T-cell (primary cell): ENCODE data around the gene TRIM52. TPM values are rescaled to one million over a fixed set of nuclear protein-coding genes. Genes with fewer than 3 reads are reported as not detected.
"Not testable (repeated sequence)": the region's sequence is repeated elsewhere in the genome, so short reads cannot be mapped to it uniquely, and the experiment has no call there.

Experiments used
- ATAC-seq, 4 experiments: fragments of 200-7000 bp in 3 of 4; fragments of 150-1000 bp in 1 of 4; cut with Tn5 transposase; replicated peaks in 1 of 4; 1 replicate in 3 of 4; 2 replicates in 1 of 4; pipeline ENCODE4 v1.10.0; 2021; ENCODE audit warnings: moderate library complexity in 3 of 4, mild to moderate bottlenecking in 2 of 4, moderate number of reproducible peaks in 1 of 4
- CTCF ChIA-PET, 2 donors: fragments of 300-600 bp; sonication (Branson Sonifier 250); formaldehyde crosslinking; loops; one replicate each; lab custom pipeline; 2022; ENCODE audit warnings: antibody characterized with exemption in 2 of 2; lab: Charles Lee
- POLR2A ChIA-PET, 2 donors: fragments of 300-600 bp; sonication (Branson Sonifier 250); formaldehyde crosslinking; loops; one replicate each; lab custom pipeline; 2022; ENCODE audit warnings: antibody characterized with exemption in 2 of 2; lab: Charles Lee
- DNase-seq, 35 experiments: peaks; one replicate each; pipeline versions ENCODE4 v3.0.0 to v3.0.0-alpha.2; 2013 to 2023
- H3K27ac ChIP-seq: one replicate; pipeline ENCODE4 v1.5.1; 2013; ENCODE audit warnings: low read length
- H3K27me3 ChIP-seq, 2 experiments: replicated peaks in 1 of 2; 1 replicate in 1 of 2; 2 replicates in 1 of 2; pipeline versions ENCODE4 v1.6.1 to v1.7.0; 2013; ENCODE audit warnings: low read length in 1 of 2, mixed read lengths in 1 of 2; ENCODE audit not compliant: control insufficient read depth in 2 of 2, insufficient read depth in 2 of 2; ENCODE audit errors: extremely low read depth in 1 of 2
- H3K36me3 ChIP-seq, 2 donors: 1 replicate in 1 of 2; 2 replicates in 1 of 2; pipeline versions ENCODE4 v1.6.1 to v1.7.0; 2013; ENCODE audit warnings: low read length in 1 of 2; ENCODE audit not compliant: control insufficient read depth in 2 of 2, insufficient read depth in 1 of 2; ENCODE audit errors: extremely low read depth in 1 of 2
- H3K4me1 ChIP-seq, 2 experiments: 1 replicate in 1 of 2; 2 replicates in 1 of 2; pipeline versions ENCODE4 v1.6.1 to v1.7.0; 2013; ENCODE audit warnings: low read length in 2 of 2, mixed read lengths in 1 of 2; ENCODE audit not compliant: insufficient read depth in 2 of 2, control insufficient read depth in 1 of 2; ENCODE audit errors: extremely low read depth in 1 of 2
- H3K4me3 ChIP-seq, 2 donors: 1 replicate in 1 of 2; 2 replicates in 1 of 2; pipeline versions ENCODE4 v1.5.1 to v1.7.0; 2013; ENCODE audit warnings: mild to moderate bottlenecking in 2 of 2, low read length in 1 of 2, moderate library complexity in 1 of 2; ENCODE audit not compliant: control insufficient read depth in 1 of 2; ENCODE audit errors: extremely low read depth in 1 of 2
- H3K9me3 ChIP-seq: 2 replicates; pipeline ENCODE4 v1.7.0; 2013
- H3K27ac Mint-ChIP-seq, 2 donors: one replicate each; pipeline ENCODE4 v1.8.0; 2020 to 2021; ENCODE audit warnings: mild to moderate bottlenecking in 2 of 2, mixed read lengths in 2 of 2
- H3K27me3 Mint-ChIP-seq, 2 donors: one replicate each; pipeline ENCODE4 v1.8.0; 2021 to 2022; ENCODE audit warnings: mixed read lengths in 2 of 2
- H3K36me3 Mint-ChIP-seq: one replicate; pipeline ENCODE4 v1.8.0; 2021; ENCODE audit warnings: mixed read lengths
- H3K4me1 Mint-ChIP-seq, 3 donors: one replicate each; pipeline ENCODE4 v1.8.0; 2020 to 2022; ENCODE audit warnings: mixed read lengths in 3 of 3, mild to moderate bottlenecking in 1 of 3
- H3K4me3 Mint-ChIP-seq, 3 donors: one replicate each; pipeline ENCODE4 v1.8.0; 2020 to 2022; ENCODE audit warnings: mild to moderate bottlenecking in 3 of 3, mixed read lengths in 3 of 3, moderate library complexity in 3 of 3
- H3K9me3 Mint-ChIP-seq, 3 donors: one replicate each; pipeline ENCODE4 v1.8.0; 2020 to 2022; ENCODE audit warnings: mixed read lengths in 3 of 3
- WGBS: methylation state at CpG from one replicate; pipeline ENCODE4 v1.1.5; 2013; ENCODE audit warnings: missing lambda C conversion rate; ENCODE audit not compliant: insufficient coverage; 5-methylcytosine and 5-hydroxymethylcytosine counted together
- total RNA-seq, 35 experiments: library from RNA in 6 of 35; stranded (reverse) in 6 of 35; fragments of 120-200 nt in 1 of 35; gene quantifications; one replicate each; pipeline versions ENCODE4 v1.2.1 to v1.2.4 and lab custom pipeline; 2013 to 2026

Gene TRIM52
- total RNA-seq, 5 donors from 2014 or later (not counting 1 experiment from before 2014, with no cell fraction given) = 42.9 to 56.9 (median 54.0) TPM

DNA sequence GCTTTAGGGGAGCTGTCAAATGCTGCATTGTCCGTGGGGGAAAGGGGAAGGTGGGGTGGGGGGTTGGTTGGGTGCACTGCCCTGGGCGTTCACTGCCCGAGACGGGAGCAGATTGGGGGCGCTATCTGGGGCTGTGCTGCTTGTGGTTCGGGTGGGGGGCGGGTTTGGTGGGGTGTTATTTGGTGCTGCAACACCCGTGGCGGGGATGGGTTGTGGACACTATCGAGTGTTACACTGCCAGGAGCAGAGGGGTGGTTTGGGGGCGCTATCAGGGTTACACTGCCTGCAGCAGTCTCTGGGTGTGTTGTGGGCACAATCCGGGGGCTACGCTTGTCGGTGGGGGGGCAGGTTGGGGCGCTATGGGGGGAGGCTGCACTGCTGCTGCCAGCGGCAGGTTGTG, 21.5 kb upstream of the TRIM52 start:
- H3K27ac ChIP-seq, ATAC-seq, H3K27me3 ChIP-seq, H3K27me3 Mint-ChIP-seq, H3K36me3 ChIP-seq, H3K27ac Mint-ChIP-seq, H3K36me3 Mint-ChIP-seq, H3K4me1 ChIP-seq, H3K9me3 ChIP-seq, DNase-seq, CTCF ChIA-PET, H3K9me3 Mint-ChIP-seq, H3K4me1 Mint-ChIP-seq, H3K4me3 ChIP-seq, H3K4me3 Mint-ChIP-seq: not testable (repeated sequence)
- POLR2A ChIA-PET = interaction anchor here in 1 of 2 donors (0.6 kb wide), 1 partner anchor 22 kb away, joined by 5 read pairs; the partner anchor contains the start of gene TRIM52
- 90% methylated on average over 4 of the region's 16 CpGs for WGBS

DNA sequence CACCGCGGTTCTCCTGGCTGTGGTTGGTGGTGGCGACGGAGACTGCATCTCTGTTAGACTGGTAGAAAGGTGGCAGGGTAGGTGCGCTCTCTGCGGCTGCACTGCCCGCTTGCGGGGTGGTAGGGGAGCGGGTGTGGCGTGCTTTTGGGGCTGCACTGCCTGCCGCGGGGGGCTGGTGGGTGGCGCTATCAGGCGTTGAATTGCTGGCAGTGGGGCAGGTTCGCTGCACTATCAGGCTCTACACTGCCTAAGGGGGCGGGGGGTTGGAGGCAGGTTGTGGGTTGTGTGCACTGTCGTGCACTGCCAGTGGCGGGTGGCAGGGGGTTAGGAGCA, 21.0 kb upstream of the TRIM52 start:
- Mint-ChIP-seq H3K4me3 (no peak overlapping the region), H3K27ac (no peak overlapping the region)
- CTCF ChIA-PET = no interaction called here

DNA sequence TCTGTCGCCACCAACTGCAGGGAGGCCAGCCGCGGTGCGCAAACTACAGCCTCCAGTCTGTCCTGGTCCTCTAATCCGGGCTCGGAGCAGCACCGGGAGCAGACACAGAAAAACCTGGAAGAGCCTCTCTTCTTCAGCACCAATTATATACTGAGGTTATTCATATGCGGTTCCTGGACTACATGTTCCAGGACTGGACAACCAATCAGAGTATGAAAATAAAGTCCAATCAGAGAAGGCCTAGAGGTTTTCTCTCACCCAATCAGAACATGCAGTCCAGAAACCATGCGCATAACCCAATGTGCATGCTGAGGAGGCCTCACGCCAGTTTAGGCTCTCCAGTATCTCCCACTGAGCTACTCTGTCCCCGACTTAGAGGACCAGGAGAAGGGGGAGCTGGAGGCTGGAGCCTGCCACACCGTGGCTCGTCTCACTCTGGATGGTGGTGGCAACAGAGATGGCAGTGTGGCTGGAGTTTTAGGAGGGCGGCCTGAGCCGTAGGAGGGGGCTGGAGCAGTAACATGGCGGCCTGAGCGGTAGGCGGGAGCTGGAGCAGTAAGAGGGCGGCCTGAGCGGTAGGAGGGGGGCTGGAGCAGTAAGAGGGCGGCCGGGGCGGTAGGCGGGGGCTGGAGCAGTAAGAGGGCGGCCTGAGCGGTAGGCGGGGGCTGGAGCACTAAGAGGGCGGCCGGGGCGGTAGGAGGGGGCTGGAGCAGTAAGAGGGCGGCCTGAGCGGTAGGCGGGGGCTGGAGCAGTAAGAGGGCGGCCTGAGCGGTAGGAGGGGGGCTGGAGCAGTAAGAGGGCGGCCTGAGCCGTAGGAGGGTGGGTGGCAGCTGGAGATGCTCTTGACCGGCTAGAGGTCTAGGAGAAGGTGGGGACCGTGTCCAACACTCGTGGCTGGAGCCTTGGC, 20.4 kb upstream of the TRIM52 start:
- Mint-ChIP-seq H3K27ac (no peak overlapping the region), H3K4me3 (no peak overlapping the region), H3K27me3 (no peaks in the 10 kb centered on the region), H3K4me1 (peaks cover 0 to 2% (median 0%) of the 10 kb centered on the region in 3 donors), H3K9me3 (no peaks in the 10 kb centered on the region), H3K36me3 (no peaks in the 10 kb centered on the region)
- ChIA-PET POLR2A (interaction anchor here in 1 of 2 donors (0.6 kb wide), 1 partner anchor 21 kb away, joined by 5 read pairs; the partner anchor contains the start of gene TRIM52), CTCF (no interaction called here)
- 95% methylated on average over 32 of the region's 40 CpGs for WGBS
- ATAC-seq = no peak
- H3K4me1 ChIP-seq = no peaks in the 10 kb centered on the region
- no peaks in the 10 kb centered on the region for H3K36me3 ChIP-seq
- no peak overlapping the region for H3K27ac ChIP-seq
- no peak overlapping the region for H3K4me3 ChIP-seq
- H3K9me3 ChIP-seq = no peaks in the 10 kb centered on the region
- no peaks in the 10 kb centered on the region for H3K27me3 ChIP-seq
- DNase-seq = no peak

More for the DNA sequence above, 21.0 kb upstream of the TRIM52 start:
- ATAC-seq (no peak), DNase-seq (no peak)
- POLR2A ChIA-PET = interaction anchor here in 1 of 2 donors (0.6 kb wide), 1 partner anchor 21 kb away, joined by 5 read pairs; the partner anchor contains the start of gene TRIM52
- WGBS = 90% methylated on average over 18 of the region's 18 CpGs
- Histone ChIP-seq H3K27ac (no peak overlapping the region), H3K4me3 (no peak overlapping the region), H3K36me3 (no peaks in the 10 kb centered on the region), H3K27me3 (no peaks in the 10 kb centered on the region), H3K9me3 (no peaks in the 10 kb centered on the region), H3K4me1 (no peaks in the 10 kb centered on the region)
- Mint-ChIP-seq H3K4me1 (peaks cover 0 to 2% (median 0%) of the 10 kb centered on the region in 3 donors), H3K9me3 (no peaks in the 10 kb centered on the region), H3K36me3 (no peaks in the 10 kb centered on the region), H3K27me3 (no peaks in the 10 kb centered on the region)

DNA sequence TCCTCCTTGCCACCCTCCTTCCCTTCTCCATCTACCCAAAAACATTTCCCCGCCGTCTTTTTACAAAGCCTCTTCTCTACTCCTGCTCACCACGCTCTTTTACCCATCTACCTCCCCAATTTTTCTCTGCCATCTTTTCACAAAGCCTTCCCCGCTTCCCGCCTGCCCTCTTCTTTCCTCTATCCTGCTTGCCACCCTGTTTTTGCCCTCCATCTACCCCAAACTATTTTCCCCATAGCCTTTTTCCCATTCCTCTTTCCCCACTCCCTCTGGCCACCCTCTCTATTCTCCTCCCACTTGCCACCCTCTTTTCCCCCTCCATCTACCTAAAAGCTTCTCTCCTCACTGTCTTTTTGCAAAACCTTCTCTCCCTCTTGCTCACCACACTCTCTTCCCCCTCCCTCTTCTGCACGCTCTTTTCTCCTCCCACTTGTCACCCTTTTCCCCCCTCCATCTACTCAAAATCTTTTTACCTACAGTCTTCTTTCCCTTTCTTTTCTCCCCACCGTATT, 19.4 kb upstream of the TRIM52 start:
- no peaks in the 10 kb centered on the region for H3K27me3 Mint-ChIP-seq
- Histone ChIP-seq H3K27ac (no peak overlapping the region), H3K27me3 (no peaks in the 10 kb centered on the region), H3K36me3 (no peaks in the 10 kb centered on the region), H3K4me3 (no peak overlapping the region), H3K4me1 (no peaks in the 10 kb centered on the region), H3K9me3 (no peaks in the 10 kb centered on the region)
- no peak overlapping the region for H3K27ac Mint-ChIP-seq
- H3K4me1 Mint-ChIP-seq = peaks cover 0 to 2% (median 0%) of the 10 kb centered on the region in 3 donors
- 85% methylated on average over 7 of the region's 7 CpGs for WGBS
- no peak overlapping the region for H3K4me3 Mint-ChIP-seq
- H3K36me3 Mint-ChIP-seq = no peaks in the 10 kb centered on the region
- H3K9me3 Mint-ChIP-seq = no peaks in the 10 kb centered on the region
- DNase-seq = no peak
- ChIA-PET POLR2A (no interaction called here), CTCF (no interaction called here)
- ATAC-seq = no peak

DNA sequence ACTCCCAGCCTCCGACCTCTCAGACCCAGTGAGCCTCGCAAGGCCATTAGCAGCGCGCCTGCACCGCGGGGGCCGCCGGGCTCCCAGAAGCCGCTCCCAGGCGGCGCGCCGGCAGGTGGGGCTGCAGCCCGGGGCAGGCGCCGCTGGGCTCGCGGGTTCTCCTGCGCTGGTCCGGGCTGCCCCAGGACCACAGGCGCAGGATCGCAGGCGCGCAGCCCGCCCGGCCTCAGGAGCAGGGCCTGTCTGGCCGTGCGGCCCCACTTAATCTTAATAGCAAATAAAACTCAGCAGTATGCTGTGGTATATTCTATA, 12.4 kb upstream of the TRIM52 start:
- H3K36me3 ChIP-seq, H3K27me3 Mint-ChIP-seq, CTCF ChIA-PET, H3K27me3 ChIP-seq, H3K27ac Mint-ChIP-seq, H3K4me3 ChIP-seq, H3K9me3 Mint-ChIP-seq, H3K9me3 ChIP-seq, H3K4me3 Mint-ChIP-seq, H3K27ac ChIP-seq, POLR2A ChIA-PET, H3K36me3 Mint-ChIP-seq, H3K4me1 Mint-ChIP-seq, H3K4me1 ChIP-seq, DNase-seq, ATAC-seq: not testable (repeated sequence)
- WGBS = 49% methylated on average over 13 of the region's 28 CpGs

DNA sequence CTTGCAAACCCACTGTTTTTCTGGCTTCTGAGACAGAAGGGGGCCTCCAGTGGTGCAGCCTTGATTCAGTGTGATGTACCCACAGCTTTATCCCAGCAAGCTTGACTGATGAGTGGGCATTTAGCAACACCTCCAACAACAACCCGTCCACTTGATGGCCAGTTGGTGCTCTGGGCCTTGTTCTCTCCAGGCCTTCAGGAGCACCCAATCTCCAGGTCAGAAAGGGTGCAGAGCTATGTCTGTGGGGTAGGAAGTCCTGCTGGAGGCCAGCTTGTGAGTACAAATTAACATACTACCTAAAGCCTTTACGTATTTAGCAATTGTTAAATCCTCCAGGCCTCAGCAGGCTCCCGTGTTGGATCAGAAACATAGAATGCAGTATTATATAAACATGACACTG, 10.1 kb upstream of the TRIM52 start:
- DNase-seq (no peak), ATAC-seq (no peak)
- no peaks in the 10 kb centered on the region for H3K27me3 Mint-ChIP-seq
- H3K4me3 ChIP-seq = no peak overlapping the region
- no peak overlapping the region for H3K27ac Mint-ChIP-seq
- H3K36me3 Mint-ChIP-seq = no peaks in the 10 kb centered on the region
- H3K4me1 Mint-ChIP-seq = no peaks in the 10 kb centered on the region
- H3K9me3 Mint-ChIP-seq = no peaks in the 10 kb centered on the region
- no peak overlapping the region for H3K27ac ChIP-seq
- H3K27me3 ChIP-seq = no peaks in the 10 kb centered on the region
- WGBS = no CpG with 5 or more reads among the region's 3 CpGs
- CTCF ChIA-PET = no interaction called here
- no peak overlapping the region for H3K4me3 Mint-ChIP-seq
- no peaks in the 10 kb centered on the region for H3K36me3 ChIP-seq
- POLR2A ChIA-PET = no interaction called here
- H3K9me3 ChIP-seq = no peaks in the 10 kb centered on the region
- no peaks in the 10 kb centered on the region for H3K4me1 ChIP-seq
